VCaP (cell line): ENCODE measurements around the gene SNX18.

Source experiments
- H3K27ac ChIP-seq: fragments of 450-650 bp; 2 replicates; pipeline ENCODE4 v1.5.1; 2017
- TF ChIP-seq, protein P1 (sequence below): fragments of 450-650 bp; conservative IDR thresholded peaks from 2 replicates; pipeline ENCODE4 v1.5.1; 2017; ENCODE audit warnings: mild to moderate bottlenecking, moderate library complexity

The SNX18 gene

DNA sequence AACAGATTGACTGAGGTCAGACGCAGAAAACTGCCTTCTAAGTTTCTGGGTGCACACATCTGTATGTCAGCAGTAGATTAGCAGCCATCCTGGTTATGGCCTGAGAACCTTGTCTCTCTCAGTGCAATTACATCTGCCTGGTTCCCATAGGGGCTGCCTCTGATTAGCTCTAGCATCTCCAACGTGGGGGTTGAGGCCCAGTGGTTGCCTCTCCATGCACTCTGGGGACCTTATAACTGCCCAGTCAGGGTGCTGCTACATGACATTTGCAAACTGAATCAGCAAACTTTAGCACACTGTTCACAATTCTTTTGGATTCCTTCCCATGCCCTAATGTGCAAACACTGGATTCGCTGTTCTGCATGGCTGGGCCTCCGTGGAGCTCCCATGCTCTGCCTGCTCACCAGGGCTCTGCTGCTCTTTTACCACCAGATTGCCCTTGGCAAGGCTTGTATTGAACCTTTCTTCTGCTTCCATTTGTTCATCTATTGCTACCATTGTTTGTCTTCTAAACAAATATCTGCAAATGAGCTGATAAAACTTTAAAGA is 36.2 kb downstream of the SNX18 start:
- H3K27ac ChIP-seq = peak overlapping the region; percentile 60
- TF ChIP-seq, protein P1, sequence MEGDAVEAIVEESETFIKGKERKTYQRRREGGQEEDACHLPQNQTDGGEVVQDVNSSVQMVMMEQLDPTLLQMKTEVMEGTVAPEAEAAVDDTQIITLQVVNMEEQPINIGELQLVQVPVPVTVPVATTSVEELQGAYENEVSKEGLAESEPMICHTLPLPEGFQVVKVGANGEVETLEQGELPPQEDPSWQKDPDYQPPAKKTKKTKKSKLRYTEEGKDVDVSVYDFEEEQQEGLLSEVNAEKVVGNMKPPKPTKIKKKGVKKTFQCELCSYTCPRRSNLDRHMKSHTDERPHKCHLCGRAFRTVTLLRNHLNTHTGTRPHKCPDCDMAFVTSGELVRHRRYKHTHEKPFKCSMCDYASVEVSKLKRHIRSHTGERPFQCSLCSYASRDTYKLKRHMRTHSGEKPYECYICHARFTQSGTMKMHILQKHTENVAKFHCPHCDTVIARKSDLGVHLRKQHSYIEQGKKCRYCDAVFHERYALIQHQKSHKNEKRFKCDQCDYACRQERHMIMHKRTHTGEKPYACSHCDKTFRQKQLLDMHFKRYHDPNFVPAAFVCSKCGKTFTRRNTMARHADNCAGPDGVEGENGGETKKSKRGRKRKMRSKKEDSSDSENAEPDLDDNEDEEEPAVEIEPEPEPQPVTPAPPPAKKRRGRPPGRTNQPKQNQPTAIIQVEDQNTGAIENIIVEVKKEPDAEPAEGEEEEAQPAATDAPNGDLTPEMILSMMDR = no peak

DNA sequence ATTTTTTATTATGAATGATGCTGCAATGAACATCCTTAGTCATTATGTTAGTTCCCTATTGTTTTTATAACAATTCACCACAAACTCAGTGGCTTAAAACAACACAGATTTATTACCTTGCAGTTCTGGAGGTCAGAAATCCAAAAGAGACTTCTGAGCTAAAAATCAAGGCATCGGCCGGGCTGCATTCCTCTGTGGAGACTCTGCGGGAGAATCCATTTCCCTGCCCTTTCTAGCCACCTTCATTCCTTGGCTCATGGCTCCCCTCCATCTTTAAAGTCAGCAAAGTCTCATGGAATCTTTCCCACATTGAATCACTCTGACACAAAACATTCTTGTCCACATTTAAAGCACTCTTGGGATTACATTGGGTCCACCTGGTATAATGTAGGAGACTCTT is 38.6 kb downstream of the SNX18 start:
- TF ChIP-seq, protein P1 = no peak
- H3K27ac ChIP-seq = peak overlapping the region; percentile 59; the same call in 1 of the 2 replicates

DNA sequence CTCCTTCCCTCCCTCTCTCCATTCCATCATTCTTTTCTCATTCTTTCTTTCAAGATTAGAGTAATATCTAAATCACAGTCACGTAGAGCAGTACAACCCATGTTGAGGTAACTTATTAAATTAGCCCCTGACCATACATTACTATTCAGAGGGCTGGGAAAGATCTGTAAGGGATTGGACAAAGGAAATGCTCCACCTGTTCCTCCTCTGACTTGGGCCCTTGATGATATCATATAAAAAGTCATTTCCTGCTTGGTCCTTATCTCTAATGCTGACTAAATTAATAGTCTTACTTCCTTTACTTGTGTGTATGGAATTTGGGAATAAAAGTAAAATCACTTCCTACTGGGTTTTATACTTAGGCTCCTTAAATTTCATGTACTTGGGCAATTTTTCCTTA is 40.8 kb downstream of the SNX18 start:
- TF ChIP-seq, protein P1 = no peak
- no peak overlapping the region; the same call in 1 of the 2 replicates for H3K27ac ChIP-seq

- no peak overlapping the region for H3K27ac ChIP-seq
- TF ChIP-seq, protein P1 = no peak
These were observed 44.1 kb downstream of the SNX18 start for GRCh38 chr5:54561651-54562050.

- TF ChIP-seq, protein P1 = no peak
- H3K27ac ChIP-seq = no peak overlapping the region
These were observed 45.7 kb downstream of the SNX18 start for GRCh38 chr5:54563083-54563761.

DNA sequence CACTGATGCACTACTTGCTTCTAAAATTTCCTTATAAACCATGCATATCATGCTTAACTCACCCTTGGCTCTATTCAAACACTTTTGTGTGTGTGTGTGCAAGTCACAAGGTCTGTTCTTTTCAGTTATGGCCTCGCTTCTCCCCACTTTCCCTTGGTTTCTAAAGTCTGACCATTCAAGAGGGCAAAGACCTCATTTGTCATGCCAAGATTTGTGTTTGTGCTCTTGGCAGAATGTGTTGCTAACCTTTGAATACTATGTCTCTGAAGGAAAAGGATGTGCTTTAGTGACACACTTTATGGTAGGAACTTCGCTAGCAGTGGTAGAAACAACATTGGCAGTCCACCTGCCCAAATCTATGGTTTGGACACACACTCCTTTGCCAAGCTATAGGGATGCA is 50.4 kb downstream of the SNX18 start:
- H3K27ac ChIP-seq = no peak overlapping the region
- TF ChIP-seq, protein P1 = no peak

- H3K27ac ChIP-seq = no peak overlapping the region
- TF ChIP-seq, protein P1 = no peak
These were observed 53.4 kb downstream of the SNX18 start for GRCh38 chr5:54570916-54571315.
